Stimulated activated CD8-positive, alpha-beta memory T cell treated with anti-CD3 and anti-CD28 coated beads, Interleukin-4, amount 100 ng/mL, for 24 hours (primary cell): ENCODE measurements around the gene ESCO1.
"Not testable (repeated sequence)": the region's sequence is repeated elsewhere in the genome, so short reads cannot be mapped to it uniquely, and the experiment has no call there.

Experiments used
- DNase-seq: peaks from one replicate; pipeline ENCODE4 v3.0.0-alpha.2; 2020; ENCODE audit warnings: low read depth

Gene ESCO1

GRCh38 chr18:21600526-21601410 is at the start of gene ESCO1:
Gene ESCO1 (minus strand): TSS chr18:21600704. CDS start chr18:21574843, 25,861 bp downstream.
- peak; percentile 88 for DNase-seq

- not testable (repeated sequence) for DNase-seq
Observed at GRCh38 chr18:21640375-21640774, 39.9 kb upstream of the ESCO1 start.

GRCh38 chr18:21638822-21639221 is 38.3 kb upstream of the ESCO1 start:
- no peak for DNase-seq

GRCh38 chr18:21636769-21637168 is 36.3 kb upstream of the ESCO1 start:
- DNase-seq = no peak

- DNase-seq = no peak
Observed at GRCh38 chr18:21634588-21635199, 34.2 kb upstream of the ESCO1 start.

- DNase-seq = no peak
Observed at GRCh38 chr18:21632393-21632792, 31.9 kb upstream of the ESCO1 start.

GRCh38 chr18:21629089-21629832 is 28.8 kb upstream of the ESCO1 start:
- DNase-seq = no peak

GRCh38 chr18:21621640-21622039 is 21.1 kb upstream of the ESCO1 start:
- not testable (repeated sequence) for DNase-seq

- peak; percentile 86 for DNase-seq
Observed at GRCh38 chr18:21612125-21613039, 11.9 kb upstream of the ESCO1 start, which contains the start of gene SNRPD1. Gene SNRPD1 (plus strand): TSS chr18:21612314. CDS start chr18:21612430, 116 bp downstream.

GRCh38 chr18:21611401-21612124 is 11.1 kb upstream of the ESCO1 start:
- DNase-seq = not testable (repeated sequence)

GRCh38 chr18:21605213-21605612 is 4.7 kb upstream of the ESCO1 start:
- DNase-seq = no peak

- DNase-seq = no peak
Observed at GRCh38 chr18:21604671-21605070, 4.2 kb upstream of the ESCO1 start.

GRCh38 chr18:21602299-21602587 is 1.7 kb upstream of the ESCO1 start:
- DNase-seq = no peak

GRCh38 chr18:21599585-21600525 is 649 bp downstream of the ESCO1 start:
- no peak for DNase-seq

- no peak for DNase-seq
Observed at GRCh38 chr18:21598726-21599584, 1.5 kb downstream of the ESCO1 start.

GRCh38 chr18:21597620-21598019 is 2.9 kb downstream of the ESCO1 start:
- no peak for DNase-seq

GRCh38 chr18:21593540-21594257 is 6.8 kb downstream of the ESCO1 start:
- no peak for DNase-seq

GRCh38 chr18:21592361-21592760 is 8.1 kb downstream of the ESCO1 start:
- DNase-seq = not testable (repeated sequence)
